HG03565 (cell line): Measurements from ENCODE around the gene WLS.

Source experiments
- ATAC-seq: cut with Tn5 transposase; IDR thresholded peaks from one replicate; pipeline ENCODE4 v1.9.1; 2021; ENCODE audit warnings: mild to moderate bottlenecking, moderate library complexity; ENCODE audit not compliant: unreplicated experiment

The WLS gene

DNA sequence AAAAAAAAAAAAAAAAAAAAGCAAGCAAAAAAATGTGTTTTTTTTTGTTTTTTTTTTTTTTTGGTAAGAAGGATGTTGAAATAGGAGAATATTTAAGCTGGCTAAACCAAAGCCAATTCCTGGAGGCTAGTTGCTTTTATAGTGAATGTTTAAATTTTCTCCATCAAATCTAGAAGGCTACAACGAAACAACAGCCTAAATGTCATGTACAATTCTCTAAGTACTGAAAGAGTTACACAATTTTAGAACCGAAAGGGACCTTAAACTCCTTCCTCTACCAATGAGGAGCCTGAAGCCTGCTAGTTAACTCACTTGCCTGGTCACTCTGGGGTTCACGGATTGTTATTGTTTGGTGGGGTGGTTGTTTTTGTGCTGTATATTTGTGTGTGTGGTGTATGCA lies 3.5 kb downstream of the WLS start:
- no peak for ATAC-seq

DNA sequence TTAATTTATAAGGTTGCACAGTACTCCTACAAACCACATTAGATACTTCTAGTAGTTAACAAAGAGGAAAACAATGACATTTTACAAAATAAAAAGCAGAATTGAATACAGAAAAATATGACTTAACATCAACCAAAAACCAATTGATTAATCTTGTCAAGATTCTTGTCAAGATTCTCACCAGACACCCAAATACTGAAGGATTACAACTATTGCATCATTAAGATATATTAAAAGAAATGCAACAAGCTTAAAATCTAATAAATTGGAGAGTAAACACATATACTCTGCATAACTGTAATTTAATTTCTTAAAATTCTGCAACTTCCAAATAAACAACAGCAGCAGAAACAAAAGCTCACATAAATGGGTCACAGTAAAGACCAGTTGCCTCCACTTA lies 4.7 kb downstream of the WLS start:
- ATAC-seq, result no peak

DNA sequence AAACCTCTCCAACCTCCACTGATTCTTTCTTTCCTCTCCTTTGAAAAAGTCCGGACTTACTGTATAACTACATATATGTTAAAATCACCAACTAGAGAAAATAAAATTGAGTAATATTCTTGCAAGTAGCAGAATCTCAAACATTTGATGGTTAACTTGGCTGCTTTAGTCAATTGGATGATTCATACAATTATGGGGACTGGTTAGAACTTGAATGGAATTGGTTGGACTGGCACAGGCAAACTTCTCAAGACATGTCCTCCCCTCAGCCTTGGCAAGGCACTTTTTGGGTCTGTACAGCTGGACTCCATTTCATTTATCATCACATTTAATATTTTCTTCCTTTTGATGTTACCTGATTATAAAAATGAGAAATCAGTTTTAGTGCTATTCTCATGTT lies 6.5 kb downstream of the WLS start:
- no peak for ATAC-seq

DNA sequence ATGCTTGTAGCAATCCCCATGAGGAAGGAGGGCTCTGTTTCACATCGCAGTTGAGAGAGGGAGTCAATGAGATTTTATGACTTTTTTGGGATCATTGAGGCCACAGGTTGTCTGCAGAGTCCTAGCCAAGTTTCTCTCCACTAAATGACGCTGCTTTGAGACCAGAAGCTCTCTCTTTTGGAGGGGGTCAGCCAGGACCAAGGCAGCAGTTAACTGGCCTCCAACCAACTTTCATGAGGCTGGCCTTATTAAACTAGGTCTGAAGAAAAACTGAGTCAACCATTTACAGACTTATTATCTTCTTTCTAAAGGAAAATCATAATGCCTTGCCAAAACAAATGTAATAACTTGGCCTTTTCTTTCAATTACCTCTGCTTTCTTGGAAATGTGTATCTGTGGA lies 8.6 kb downstream of the WLS start:
- ATAC-seq, result no peak

DNA sequence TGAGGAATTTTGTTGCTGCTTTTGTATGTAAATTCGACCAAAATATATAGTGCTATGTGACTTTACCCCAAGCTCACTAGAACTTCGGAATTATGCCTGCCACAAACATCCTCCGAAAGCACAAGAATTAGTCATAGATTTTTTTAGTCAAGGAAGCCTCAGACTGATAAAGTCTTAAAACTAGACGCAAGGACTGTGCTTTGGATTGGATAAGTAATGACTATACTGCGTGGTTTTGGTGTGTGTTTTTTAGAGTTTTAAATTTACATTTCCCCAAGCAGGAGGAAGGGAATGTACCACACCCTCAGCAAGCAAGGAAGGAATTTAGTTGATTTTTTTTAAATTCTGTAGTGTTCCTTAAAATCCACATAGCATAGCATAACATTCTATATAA lies 10.3 kb downstream of the WLS start:
- ATAC-seq, result no peak

DNA sequence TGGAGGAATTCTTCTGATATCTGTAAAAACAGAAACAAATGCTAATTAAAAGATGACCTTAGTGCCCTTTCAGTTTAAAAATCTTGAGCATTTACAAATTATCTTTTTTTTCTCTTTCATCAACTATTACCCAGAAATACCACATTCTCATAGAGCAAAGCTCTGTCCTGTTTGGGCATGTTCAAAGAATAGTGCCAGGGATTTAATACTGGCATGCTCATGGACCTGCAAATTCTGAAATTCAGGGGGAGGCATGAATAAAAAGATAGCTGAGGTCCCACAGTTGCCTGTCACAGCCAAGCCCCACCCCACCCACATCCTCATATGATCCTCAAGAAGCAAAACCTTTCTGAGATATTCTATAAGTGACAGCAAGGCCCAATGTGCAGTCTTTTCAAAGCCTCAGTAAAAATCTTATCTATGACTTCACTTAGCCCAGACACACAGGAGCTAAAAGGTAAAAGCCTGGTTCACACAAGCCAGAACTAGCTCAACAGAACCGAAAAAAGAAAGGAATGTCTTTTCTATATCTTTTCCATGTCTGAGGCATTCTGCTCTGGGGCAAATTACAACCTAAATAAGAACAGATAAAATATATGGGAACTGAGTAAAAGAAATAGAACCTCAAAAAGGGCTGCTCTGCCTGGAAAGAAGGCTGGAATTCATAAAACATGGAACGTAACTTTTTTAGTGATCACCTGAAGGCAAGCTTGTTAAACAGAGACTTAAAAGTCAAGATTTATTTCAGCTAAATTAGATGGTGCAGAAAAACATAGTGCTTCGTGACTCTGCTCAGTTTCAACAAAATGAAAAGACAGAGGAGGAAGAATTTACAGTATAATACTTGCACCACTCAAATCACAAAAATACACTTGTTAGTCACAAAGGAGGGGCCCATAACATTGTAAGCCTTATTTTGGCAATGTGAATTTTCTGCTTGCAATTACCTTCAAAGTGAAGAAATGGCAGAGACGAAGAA lies 11.0 kb downstream of the WLS start:
- no peak for ATAC-seq

DNA sequence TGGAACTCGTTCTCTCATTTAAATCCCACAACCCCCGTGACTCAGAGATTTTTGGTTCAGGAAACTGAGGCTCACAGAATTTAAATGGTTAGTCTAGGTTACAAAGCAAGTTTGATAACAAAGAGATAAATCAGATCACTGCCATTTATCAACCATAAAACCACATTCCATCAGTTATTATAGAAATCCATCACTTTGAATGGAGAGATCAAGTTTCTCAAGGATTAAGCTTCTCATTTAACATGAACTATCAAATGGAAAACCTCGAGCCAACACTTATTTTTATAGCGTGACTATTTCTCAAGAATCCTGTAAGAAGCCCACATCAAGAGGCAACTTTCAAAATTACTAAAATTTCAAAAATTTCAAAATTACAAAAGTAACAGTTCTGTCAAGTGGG lies 11.9 kb downstream of the WLS start:
- no peak for ATAC-seq

DNA sequence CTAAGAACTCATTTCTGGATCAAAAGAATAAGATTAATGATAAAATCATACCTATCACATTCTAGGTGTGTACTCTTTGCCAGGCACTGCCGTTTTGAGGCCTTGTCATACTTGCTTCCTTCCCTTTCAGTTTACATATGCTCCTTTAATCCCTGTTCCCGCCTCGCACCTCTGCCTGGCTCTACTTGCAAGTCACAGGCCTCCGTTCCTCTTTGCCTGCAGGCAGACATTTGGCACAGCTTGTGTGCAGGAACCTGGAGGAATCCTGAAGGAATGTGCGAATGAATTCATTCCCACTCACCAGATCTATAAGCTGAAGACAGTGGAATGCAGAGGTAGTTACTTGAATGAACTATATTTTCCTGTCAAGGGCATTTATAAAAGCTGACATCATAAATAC lies 13.8 kb downstream of the WLS start:
- ATAC-seq, result no peak

DNA sequence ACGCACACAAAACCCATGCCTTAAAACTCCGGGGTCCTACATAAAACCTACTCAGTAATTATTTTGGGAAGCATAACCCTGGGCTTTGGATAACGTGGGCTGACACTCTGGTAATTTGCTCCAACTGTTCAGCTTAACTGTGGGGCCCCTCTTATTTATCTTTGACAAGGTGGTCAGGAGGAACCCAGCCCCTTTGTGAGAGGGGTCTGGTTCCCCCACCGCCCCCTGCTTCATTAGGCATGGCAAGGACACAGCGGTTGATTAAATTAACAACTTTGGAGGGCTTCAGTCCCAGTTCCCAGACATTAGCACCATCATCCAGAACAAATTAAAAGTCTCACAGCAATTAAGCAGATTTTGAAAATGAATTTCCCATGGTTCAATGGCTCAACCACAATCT lies 14.7 kb downstream of the WLS start:
- ATAC-seq, result no peak

DNA sequence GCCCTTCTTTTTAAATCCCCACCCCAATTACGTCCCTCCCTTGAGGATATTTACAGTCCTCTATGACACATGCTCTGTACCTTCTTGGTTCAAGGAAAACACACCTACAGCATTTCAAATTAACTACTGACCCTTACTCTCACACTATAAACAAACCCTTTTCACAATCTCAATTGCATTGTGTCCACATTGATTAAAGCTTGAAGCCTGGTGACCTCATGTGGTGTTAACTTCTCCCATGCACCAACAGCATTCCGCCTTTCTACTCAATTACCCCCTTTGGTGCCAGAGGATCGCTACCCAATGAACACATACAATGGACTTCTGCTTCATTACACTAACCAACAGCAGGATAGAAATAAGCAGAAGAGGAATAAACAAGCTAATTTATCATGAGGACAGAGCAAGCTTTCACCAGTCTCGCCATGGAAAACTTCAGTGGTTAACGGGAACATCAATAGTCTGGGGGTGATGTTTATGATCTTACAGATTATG lies 15.2 kb downstream of the WLS start:
- ATAC-seq, result no peak

DNA sequence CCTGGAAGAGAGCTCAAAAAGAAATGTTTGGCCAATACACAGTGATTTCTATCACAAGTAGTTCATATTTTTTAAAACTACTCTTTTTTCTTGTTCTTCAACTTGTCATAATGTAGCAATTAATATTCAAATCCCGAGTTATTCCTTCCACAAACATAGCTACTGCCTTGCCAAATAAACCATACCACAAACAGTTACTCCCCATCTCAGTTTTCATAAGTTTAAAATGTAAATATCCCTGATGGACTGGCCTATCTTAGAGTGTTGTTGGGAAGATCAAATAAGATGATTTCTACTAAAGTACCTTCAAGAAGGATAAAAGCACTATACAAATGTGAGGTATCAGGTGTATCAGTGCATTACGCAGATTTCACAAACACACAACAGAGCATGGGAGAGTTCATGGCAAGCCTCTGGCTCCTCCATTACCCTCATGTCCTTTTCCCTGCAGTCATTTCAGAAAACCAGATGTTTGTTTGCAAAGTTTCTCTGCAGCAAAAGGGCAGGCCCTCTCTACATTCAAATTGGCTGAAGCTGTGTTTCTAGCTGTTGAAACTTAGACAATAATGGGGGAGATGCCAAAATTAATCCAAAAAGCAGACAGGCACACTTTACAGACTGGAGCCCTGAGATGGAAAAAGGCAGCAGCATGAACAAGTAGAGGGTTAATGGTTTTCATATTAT lies 16.1 kb downstream of the WLS start:
- no peak for ATAC-seq

DNA sequence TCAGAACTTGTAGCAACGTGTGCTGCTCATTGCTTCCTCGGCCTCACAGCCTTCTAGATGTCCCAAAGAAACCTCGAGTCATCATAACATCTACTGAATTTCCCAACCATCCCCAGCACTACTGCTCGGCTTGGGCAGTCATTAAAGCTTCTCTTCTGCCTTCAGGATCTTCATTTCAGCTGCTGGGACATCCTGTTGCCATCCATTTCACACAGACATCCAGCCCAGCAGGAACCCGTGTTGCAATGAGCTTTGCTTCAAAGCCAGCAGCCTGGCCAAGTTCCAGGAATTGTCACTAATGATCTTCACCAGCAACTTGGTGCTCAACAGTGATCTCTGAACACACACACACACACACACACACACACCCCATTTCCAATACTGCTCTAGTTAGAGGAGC lies 18.5 kb downstream of the WLS start:
- no peak for ATAC-seq

DNA sequence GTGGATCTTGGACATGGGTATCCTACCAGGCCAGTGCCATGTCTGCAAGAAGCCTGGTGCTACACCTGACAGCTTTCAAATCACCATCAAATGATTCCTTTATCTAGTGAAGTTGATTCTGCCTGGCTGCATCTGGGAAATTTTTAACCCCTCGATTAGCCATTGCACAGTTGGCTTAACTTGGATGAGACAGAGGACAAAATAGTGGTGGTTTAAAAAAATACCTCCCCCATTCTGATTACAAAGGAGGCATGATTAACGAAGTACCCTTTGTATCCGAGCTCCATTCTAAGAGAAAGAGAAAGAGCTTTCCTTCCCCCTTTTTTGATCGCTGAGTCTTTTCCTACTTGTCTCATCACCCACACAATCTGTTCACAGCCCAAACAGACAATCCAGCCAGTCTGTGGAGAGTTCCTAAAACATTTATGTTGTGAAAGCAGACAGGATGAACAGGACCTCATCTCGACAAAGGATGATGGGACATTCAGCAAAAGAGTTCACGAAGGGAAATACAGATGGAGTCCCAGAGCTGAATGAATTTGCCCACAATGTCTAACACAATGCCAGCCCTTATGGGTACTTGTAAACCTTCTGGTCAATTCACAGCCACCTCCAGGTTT lies 20.5 kb downstream of the WLS start:
- no peak for ATAC-seq

DNA sequence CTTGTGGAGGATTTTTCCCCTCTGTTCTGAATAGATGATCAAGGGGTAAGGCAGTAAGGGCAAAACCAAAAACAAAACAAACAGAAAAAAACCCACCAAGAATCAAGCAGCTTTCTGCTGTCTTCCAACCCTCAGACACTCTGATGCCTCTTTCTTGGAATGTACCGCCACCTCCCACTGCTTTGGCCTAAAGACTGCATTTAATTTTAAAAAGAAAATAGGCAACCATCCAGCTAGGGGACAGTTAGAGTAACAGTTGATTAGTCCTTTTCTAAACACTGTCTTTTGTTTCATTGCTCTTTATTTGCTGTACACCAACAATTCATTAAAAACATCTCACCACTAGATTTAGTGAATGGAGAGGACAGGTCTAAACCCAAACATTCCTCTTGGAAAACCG lies 21.5 kb downstream of the WLS start:
- ATAC-seq, result no peak

DNA sequence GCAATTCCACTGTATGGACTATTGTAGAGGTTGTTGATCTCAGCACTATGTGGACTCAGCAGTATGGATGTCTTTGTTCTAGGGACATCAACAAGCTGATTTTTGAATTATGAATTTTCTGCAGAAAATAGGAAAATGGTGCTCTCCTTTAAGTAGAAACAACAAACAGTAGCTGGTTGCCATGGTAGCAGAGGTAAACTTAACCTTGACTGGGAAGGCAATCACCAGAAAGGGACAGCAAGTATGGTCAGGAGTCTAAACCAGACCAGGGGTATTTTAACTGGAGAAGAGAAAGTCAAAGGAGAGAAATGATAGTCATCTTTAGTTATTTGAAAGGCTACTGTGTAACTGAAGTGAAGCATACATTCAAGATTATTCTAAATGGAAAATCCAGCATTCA lies 22.3 kb downstream of the WLS start:
- no peak for ATAC-seq

DNA sequence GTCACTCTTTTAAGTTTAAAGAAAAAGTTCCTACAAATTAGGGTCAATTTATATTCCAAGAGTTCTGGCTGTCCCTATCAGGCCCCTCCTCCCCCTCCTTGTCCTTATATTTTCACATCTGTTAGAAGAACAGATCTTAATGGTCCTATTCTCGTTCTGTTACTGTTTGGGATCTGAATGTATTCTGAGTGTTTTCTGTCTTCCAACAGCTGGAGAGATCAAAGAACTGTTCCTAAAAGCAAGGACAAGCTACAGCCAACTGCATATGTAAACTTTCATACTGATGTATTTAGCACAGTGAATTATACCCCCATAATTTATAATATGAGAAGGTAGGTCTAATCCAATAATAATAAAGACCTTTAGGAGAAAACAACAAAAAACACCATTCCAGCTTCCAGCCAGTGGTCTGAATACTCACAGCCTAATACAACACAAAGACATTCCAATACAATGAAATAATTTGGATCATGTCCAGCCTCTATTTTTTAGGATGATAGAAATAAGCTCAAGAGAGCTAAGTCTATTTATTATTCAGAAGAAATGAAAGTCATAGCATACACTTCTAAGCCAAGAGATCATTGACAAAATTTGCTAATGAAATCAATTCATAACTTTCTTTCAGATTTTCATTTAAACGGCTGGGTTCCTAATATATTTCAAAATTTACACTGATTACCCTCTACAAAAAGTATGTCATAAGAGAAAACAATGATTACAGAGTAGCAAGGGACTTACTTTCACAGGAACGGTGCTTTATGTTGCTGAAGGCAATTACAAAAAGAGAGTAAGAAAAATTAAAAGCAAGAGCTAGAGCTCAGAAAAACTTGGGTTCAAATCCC lies 25.3 kb downstream of the WLS start:
- ATAC-seq, result no peak

DNA sequence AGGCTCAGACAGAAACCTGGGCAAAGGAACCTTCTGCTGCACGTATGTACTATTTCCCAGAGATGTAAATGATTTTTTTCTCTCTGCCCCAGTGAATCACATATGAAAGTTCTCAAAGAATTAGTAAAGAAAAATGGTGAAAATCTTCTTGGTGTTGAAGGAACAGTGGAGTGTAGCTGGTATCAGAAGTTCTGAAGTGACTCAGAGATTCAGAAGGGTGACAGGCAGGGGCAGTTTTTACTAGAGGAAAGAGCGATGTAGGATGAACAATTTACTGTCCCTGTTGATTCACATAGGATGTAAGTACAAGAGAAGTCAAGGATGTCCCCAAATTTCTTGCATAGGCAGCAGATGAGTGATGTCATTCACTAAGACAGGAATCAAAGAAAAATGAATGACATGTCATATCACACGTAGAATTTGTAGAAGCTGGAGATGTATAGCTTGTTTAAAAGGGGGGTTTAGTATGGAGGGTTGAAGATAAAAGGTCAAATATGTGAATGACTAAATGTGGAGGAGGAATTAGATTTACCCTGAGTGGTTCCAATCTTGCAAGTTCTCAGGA lies 26.4 kb downstream of the WLS start:
- ATAC-seq, result no peak

DNA sequence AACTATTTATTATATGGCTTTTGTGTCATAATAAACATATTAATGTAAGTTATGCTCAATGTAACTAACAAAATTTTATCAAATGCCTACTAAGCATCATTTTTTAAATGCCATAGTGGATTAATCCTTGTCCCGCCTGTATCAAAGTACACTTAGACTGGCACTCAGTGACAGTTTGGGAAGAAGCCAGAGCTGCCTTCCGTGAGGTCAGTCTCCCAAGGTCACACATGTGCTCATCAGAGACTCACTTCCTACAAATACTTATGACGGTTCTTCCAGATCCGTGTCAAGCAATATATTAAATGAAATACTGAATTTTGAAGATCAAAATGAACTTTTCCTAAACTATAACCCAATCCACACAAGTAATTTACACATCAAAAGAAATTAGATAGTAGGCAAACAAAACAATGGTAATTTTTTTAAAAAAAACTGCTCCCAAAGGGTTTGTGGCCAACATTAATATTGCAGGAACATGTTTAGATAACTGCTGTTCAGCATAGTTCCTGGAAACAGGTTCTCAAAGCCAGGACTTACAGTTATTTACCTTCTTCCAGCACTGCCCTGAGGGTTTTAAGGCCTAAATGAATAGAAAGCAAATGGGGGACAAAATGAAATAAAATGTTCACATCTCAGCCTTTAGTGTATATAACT lies 27.2 kb downstream of the WLS start:
- ATAC-seq, result no peak

DNA sequence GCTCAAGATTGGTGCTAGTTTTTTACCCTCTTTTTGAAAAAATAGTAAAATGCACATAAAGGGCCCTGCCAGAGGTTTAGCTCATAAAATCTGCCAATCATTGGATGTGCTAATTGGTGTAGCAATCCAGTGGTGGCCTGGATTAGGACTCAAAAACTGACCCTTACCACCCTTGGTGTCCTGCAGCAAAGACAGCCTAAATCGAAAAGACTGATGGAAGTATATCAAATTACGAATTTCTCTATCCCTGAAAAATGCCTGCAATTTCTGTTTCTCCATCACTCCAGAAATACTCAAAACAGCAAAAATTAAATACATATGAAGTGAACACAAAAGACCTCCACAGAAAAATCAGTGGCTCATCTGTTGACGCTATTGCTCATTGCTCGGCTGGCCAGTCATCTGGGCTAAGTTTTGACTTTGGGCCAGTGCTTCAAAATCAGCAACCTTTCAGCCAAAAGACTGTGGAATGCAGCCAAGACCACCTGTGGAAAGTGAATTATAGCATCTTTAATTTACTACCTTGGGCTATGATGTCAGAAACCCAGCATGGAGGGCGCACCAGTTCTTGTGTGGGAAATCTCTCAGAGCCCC lies 30.0 kb downstream of the WLS start:
- no peak for ATAC-seq
